Activated B cell treated with CpG ODN at 0.5 μM for 24 hours (primary cell): ENCODE data around the gene SYNJ2. TPM values are rescaled to one million over a fixed set of nuclear protein-coding genes. Genes with fewer than 3 reads are reported as not detected.

Experiments
- ATAC-seq: fragments of 200-7000 bp; cut with Tn5 transposase; one replicate; pipeline ENCODE4 v1.10.0; 2021; ENCODE audit warnings: low read depth, mild to moderate bottlenecking, moderate library complexity
- CTCF ChIA-PET: fragments of 350-600 bp; sonication (Branson Sonifier 250); formaldehyde crosslinking; loops from one replicate; lab custom pipeline; 2021; ENCODE audit warnings: antibody characterized with exemption; lab: Charles Lee
- POLR2A ChIA-PET: fragments of 350-600 bp; sonication (Branson Sonifier 250); formaldehyde crosslinking; loops from one replicate; lab custom pipeline; 2021; ENCODE audit warnings: antibody characterized with exemption; lab: Charles Lee
- DNase-seq: peaks from one replicate; pipeline ENCODE4 v3.0.0; 2022
- H3K27ac Mint-ChIP-seq: one replicate; pipeline ENCODE4 v1.8.0; 2020; ENCODE audit warnings: mixed read lengths
- H3K27me3 Mint-ChIP-seq: one replicate; pipeline ENCODE4 v1.8.0; 2021; ENCODE audit warnings: mixed read lengths
- H3K36me3 Mint-ChIP-seq: one replicate; pipeline ENCODE4 v1.8.0; 2021; ENCODE audit warnings: low read depth, mixed read lengths
- H3K4me1 Mint-ChIP-seq: one replicate; pipeline ENCODE4 v1.8.0; 2021; ENCODE audit warnings: mixed read lengths
- H3K4me3 Mint-ChIP-seq: one replicate; pipeline ENCODE4 v1.8.0; 2020; ENCODE audit warnings: mild to moderate bottlenecking, mixed read lengths
- H3K9me3 Mint-ChIP-seq: one replicate; pipeline ENCODE4 v1.8.0; 2020; ENCODE audit warnings: mixed read lengths
- CTCF ChIP-seq: fragments of 200-600 bp; IDR thresholded peaks from one replicate; pipeline ENCODE4 v1.8.0; 2022; ENCODE audit warnings: antibody characterized with exemption, mild to moderate bottlenecking
- intact Hi-C: fragments of 100-400 bp; cut with micrococcal nuclease; formaldehyde crosslinking; loops from one replicate; pipeline ENCODE4 v1.15.1; 2024
- total RNA-seq: library from RNA; stranded (reverse); gene quantifications from 2 replicates; pipeline ENCODE4 v1.2.3, GENCODE V29; 2022

The SYNJ2 gene
- total RNA-seq, 1 donor from 2014 or later, result 25.0 TPM

GRCh38 chr6:157999168-158000051, 17.7 kb downstream of the SYNJ2 start:
- TF ChIP-seq CTCF, result no peak
- no peaks in the 10 kb centered on the region for H3K36me3 Mint-ChIP-seq
- no peak overlapping the region for H3K4me3 Mint-ChIP-seq
- ChIA-PET POLR2A (interaction anchor here (0.6 to 1.1 kb wide), 2 partner anchors 15 to 37 kb away, joined by 3 to 5 read pairs; no protein-coding TSS in a partner anchor), CTCF (no interaction called here)
- peaks cover 6% of the 10 kb centered on the region for H3K4me1 Mint-ChIP-seq
- H3K27me3 Mint-ChIP-seq, result no peaks in the 10 kb centered on the region
- H3K9me3 Mint-ChIP-seq, result no peaks in the 10 kb centered on the region
- ATAC-seq (no peak), DNase-seq (no peak)
- intact Hi-C loops, result no loop called here
- H3K27ac Mint-ChIP-seq, result no peak overlapping the region

DNA sequence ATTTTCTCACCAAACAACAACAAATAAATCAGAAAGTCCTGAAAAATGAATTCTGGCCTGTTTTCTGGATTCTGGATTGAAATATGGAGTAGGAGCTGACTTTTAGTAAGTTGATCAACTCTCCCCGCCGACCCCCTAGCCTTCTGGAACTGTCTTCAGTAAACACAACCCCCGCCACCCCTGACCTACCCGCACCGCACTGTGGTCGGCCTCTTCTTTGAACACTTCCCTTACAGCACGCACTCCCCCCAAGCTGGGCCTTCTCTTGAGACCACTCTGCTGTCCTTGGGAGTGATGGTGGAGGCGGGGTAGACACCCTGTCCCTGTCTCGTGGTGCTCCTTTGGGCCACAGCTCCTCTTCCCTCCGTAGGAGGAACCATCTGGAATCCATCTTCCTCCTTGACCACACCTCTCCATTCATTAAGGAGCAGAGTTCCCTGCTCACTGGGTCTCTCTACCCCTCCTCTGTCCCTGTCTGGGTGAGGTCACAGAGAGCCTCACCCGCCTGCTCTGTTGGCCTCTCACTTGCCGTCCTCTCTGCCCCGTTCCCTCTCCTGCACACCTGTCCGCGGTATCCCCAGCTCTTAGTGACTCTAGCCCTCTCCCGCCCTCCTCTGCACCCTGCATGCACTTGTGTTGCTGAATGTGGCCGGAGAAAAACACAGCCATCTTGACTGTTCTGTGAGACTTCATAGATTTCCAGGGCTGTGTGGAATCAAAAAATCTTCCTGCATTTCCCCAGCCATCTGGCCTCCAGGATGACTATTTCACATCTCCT, 19.1 kb downstream of the SYNJ2 start:
- POLR2A ChIA-PET, result interaction anchor here (0.6 to 1.1 kb wide), 2 partner anchors 13 to 38 kb away, joined by 3 to 5 read pairs; no protein-coding TSS in a partner anchor
- Mint-ChIP-seq H3K4me3 (no peak overlapping the region), H3K36me3 (peaks cover 2% of the 10 kb centered on the region), H3K27me3 (no peaks in the 10 kb centered on the region), H3K9me3 (no peaks in the 10 kb centered on the region), H3K4me1 (peaks cover 6% of the 10 kb centered on the region), H3K27ac (no peak overlapping the region)
- CTCF ChIA-PET, result no interaction called here
- ATAC-seq (no peak), DNase-seq (no peak)
- intact Hi-C loops, result no loop called here
- TF ChIP-seq CTCF, result no peak

DNA sequence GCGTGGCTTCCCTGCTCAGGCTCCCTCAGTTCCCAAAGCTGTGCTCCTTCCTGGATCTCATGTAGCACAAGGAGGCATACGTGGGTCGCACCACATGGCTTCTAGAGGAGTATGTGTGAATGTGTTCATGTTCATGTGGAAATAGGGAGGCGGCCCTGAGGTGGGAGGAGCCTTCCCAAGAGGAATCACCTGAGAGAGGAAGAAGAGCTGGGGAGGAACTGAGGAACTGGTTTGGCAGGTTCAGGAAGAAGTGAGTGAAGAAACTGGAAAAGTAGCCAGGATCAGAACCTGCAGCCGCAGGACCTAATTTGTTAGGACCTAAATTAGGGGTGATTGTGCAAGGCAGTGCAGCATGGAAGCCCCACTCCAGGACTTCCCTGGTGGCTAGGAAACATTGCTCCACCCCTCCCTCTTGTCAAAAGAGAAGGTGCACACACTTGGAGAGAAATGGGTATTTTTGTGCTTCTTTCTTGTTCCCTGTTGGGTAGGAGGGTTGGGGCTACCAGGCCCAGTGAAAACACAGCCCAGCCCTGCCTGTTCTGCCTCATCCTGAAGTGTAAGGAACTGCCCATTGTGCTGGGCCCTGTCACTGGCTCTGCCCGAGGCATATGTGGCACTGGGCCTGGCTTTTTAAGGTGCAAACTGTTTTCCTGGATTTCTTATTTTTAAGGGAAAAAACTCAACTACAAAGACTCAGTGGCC, 20.7 kb downstream of the SYNJ2 start:
- no peak for ATAC-seq
- Mint-ChIP-seq H3K27me3 (no peaks in the 10 kb centered on the region), H3K36me3 (peaks cover 3% of the 10 kb centered on the region), H3K27ac (no peak overlapping the region), H3K9me3 (no peaks in the 10 kb centered on the region), H3K4me3 (no peak overlapping the region), H3K4me1 (peaks cover 1% of the 10 kb centered on the region)
- intact Hi-C loops, result no loop called here
- POLR2A ChIA-PET, result no interaction called here
- CTCF ChIA-PET, result no interaction called here
- no peak for TF ChIP-seq CTCF
- no peak for DNase-seq

DNA sequence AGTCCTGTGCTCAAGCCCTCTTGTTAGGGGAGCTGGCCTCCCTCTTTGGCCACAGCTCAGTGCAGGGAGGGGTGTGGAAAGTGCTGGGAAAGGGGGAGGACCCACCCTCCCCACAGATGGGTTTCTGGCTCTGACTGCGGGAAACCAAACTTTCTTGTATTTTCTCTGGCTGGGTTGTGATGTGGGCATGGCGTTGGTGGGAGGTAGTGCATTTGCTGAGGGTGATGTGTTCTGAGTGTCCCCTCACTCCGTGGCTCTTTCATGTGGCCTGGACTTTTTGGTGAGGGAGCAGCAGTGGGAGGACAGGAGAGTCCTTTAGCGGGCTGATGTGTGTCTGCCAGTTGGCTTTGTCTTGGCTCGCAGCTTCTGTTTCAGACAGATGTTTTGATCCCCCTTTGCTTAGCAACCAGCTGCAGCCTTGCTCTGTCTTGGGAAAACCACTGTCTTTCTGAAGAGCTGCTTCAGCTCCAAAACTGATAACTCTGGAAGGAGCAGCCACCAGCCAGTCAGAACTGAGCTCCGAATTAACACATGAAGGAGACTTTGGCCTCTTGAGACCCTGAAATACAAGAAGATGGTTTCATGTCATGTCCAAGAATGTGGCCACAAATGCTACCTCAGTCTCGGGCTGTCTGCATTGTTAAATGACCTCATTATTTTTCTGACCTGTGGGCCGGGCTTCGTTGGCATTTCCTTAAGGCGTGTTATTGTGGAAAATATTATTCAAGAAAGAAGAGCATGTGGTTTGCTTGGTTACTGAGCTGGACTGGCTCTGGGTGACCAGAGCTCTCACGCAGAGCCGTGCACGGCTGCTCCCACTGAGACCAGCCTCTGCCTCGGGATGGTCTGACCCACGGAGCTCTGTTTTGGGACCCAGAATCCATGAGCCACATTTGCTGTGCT, 21.5 kb downstream of the SYNJ2 start:
- DNase-seq (no peak), ATAC-seq (no peak)
- TF ChIP-seq CTCF, result no peak
- Mint-ChIP-seq H3K9me3 (no peaks in the 10 kb centered on the region), H3K27ac (no peak overlapping the region), H3K4me3 (no peak overlapping the region), H3K4me1 (peaks cover 1% of the 10 kb centered on the region), H3K27me3 (no peaks in the 10 kb centered on the region), H3K36me3 (peaks cover 3% of the 10 kb centered on the region)
- ChIA-PET CTCF (interaction anchor here (0.7 kb wide), 1 partner anchor 23 kb away, joined by 3 read pairs; no protein-coding TSS in a partner anchor), POLR2A (no interaction called here)
- intact Hi-C loops, result no loop called here
